Mammary epithelial cell (primary cell): ENCODE results near the gene ERG.

Experiments
- CTCF ChIP-seq, 2 donors: IDR thresholded peaks in 1 of 2; conservative IDR thresholded peaks in 1 of 2; 2 replicates each; pipeline ENCODE4 v1.5.1; 2011 to 2012; ENCODE audit warnings: inconsistent platforms in 2 of 2, low read length in 2 of 2, mild to moderate bottlenecking in 2 of 2, control low read depth in 1 of 2, low read depth in 1 of 2; ENCODE audit not compliant: insufficient read depth in 1 of 2; ENCODE audit errors: extremely low read depth in 1 of 2
- EZH2 ChIP-seq: IDR thresholded peaks from 2 replicates; pipeline ENCODE4 v1.6.1; 2012; ENCODE audit warnings: low read length, inconsistent platforms, borderline replicate concordance

- TF ChIP-seq CTCF (conservative IDR thresholded peaks at IDR 0.05 in 1 of 2, IDR thresholded peaks at IDR 0.05 in 1 of 2; ENCODE audit: extremely low read depth in 1 of 2, insufficient read depth in 1 of 2, low read depth in 1 of 2, low read length in 2 of 2), result no peak
- TF ChIP-seq EZH2, result no peak
Observed at GRCh38 chr21:38472412-38473108, 25.7 kb downstream of the ERG start.
